Jurkat, Clone E6-1 (cell line): ENCODE results near the gene TMEFF2.

Source experiments
- DNase-seq: peaks from one replicate; pipeline ENCODE4 v3.0.0-alpha.2; 2011; ENCODE audit warnings: low read depth, low spot score
- H3K4me3 ChIP-seq: 2 replicates; pipeline ENCODE4 v1.5.1; 2011; ENCODE audit warnings: mild to moderate bottlenecking, low read length, control low read depth, moderate library complexity

The TMEFF2 gene

GRCh38 chr2:191999101-191999841, 195.5 kb downstream of the TMEFF2 start:
- H3K4me3 ChIP-seq = no peak overlapping the region
- no peak for DNase-seq

GRCh38 chr2:191995285-191995684, 199.4 kb downstream of the TMEFF2 start:
- H3K4me3 ChIP-seq = no peak overlapping the region
- no peak for DNase-seq

GRCh38 chr2:191994749-191995148, 200.0 kb downstream of the TMEFF2 start:
- no peak overlapping the region for H3K4me3 ChIP-seq
- no peak for DNase-seq

- DNase-seq = peak; percentile 3
- no peak overlapping the region for H3K4me3 ChIP-seq
Measured at GRCh38 chr2:191991442-191991841, 203.3 kb downstream of the TMEFF2 start.

- H3K4me3 ChIP-seq = no peak overlapping the region
Measured at GRCh38 chr2:191985740-191986139, 209.0 kb downstream of the TMEFF2 start.

GRCh38 chr2:191983591-191983990, 211.1 kb downstream of the TMEFF2 start:
- H3K4me3 ChIP-seq = no peak overlapping the region
- no peak for DNase-seq

More at GRCh38 chr2:191985740-191986139, 209.0 kb downstream of the TMEFF2 start:
- no peak for DNase-seq

DNA sequence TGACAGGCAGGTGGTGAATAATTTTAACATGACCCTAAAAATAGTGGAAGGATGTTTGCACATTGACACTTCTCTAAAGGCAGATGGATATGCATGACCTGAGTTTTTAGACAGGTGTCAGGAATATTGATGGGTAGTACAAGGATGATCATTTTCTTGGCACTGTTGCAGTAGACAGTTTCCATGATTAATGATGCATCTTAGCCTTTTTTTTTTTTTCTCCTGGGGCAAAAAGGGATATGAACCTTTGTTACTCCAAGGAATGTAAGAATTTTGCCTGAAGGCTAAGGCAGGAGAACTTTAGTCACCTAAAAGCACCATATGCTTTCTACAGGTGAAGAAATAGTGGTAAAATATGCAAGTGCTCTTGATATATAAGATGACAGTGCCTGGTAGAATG, 211.5 kb downstream of the TMEFF2 start:
- no peak for DNase-seq
- H3K4me3 ChIP-seq = no peak overlapping the region

DNA sequence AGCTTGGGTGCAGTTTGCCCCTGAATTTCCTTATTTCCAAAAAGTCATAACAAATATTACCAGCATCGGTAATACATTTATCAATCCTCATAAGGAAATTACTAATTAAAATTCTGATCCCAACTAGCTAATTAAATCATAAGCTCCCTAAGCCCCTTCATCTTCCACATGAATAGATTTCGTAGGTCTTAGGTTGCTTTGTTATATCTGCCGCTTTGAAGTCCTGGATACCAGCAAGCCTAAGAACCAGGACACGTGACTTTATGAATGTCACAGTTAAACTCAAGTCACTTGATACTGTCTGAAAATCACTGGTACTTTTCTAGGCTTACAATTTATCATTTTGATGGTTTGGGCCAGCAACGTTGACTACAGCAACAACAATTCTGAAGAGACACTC, 213.0 kb downstream of the TMEFF2 start:
- no peak overlapping the region for H3K4me3 ChIP-seq
- DNase-seq = peak; percentile 4

- H3K4me3 ChIP-seq = no peak overlapping the region
- DNase-seq = no peak
Measured at GRCh38 chr2:191980483-191980882, 214.2 kb downstream of the TMEFF2 start.

GRCh38 chr2:191979221-191979730, 215.5 kb downstream of the TMEFF2 start:
- H3K4me3 ChIP-seq = no peak overlapping the region

DNA sequence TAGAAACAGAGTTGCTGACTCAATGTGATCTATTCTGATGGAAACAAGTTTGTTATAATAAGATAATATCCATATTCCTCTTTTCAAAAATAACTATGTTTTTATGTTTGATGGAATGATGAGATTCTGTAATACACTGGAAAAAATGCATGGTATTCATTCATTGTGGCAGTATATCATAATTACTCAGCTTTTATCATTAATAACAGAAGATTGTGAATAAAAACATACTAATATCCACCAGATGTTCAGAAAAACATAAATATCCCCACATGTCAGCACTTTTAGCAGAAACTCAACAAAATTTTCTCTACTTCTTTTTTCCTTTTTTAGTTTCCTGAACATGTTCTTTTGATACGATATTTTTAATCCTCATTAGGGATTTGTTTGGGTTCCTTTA, 217.0 kb downstream of the TMEFF2 start:
- H3K4me3 ChIP-seq = no peak overlapping the region
- DNase-seq = no peak

More at GRCh38 chr2:191979221-191979730, 215.5 kb downstream of the TMEFF2 start:
- DNase-seq = no peak

- H3K4me3 ChIP-seq = no peak overlapping the region
- no peak for DNase-seq
Measured at GRCh38 chr2:191976436-191976835, 218.3 kb downstream of the TMEFF2 start.

GRCh38 chr2:191974676-191975075, 220.1 kb downstream of the TMEFF2 start:
- no peak overlapping the region for H3K4me3 ChIP-seq
- no peak for DNase-seq

DNA sequence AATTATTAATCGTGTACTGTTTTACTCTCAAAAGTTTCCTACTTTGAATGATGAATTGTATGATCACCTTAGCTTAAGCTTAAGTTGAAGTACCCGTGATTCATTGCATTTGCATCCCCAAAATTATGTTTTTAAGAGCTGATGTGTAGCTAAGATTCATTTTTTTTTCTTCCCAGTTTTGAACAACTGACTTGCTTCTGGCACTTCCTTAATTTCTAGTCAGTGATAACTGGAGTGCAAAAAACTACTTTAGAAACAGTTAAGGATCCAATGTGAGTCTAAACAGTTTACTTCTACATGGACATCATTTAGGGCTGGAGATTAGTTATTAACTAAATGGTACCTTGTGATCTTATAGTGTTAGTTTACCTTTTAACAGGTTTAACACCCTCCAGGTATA, 223.9 kb downstream of the TMEFF2 start:
- H3K4me3 ChIP-seq = no peak overlapping the region
- DNase-seq = no peak

GRCh38 chr2:191968120-191968519, 226.6 kb downstream of the TMEFF2 start:
- no peak for DNase-seq
- no peak overlapping the region for H3K4me3 ChIP-seq

GRCh38 chr2:191965733-191966132, 229.0 kb downstream of the TMEFF2 start:
- no peak overlapping the region for H3K4me3 ChIP-seq
- no peak for DNase-seq

DNA sequence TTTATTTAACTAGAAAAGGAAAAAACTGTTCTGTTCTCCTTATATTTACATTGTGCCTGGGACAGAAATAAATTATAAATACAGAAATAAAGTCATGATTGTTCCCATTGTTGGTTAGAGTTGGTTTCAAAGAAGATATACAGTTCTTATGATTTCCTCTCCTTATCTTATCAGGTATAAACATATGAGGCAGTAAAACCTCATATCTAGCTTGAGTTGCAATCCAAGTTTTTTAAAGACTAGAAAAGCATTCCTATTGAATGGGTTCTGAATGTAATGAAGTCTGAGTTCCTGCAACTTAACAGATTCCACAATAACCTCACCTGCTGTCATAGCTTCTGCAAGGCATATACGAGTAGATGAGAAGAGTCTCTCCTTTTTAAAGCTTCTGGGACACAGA, 233.2 kb downstream of the TMEFF2 start:
- no peak for DNase-seq
- no peak overlapping the region for H3K4me3 ChIP-seq

GRCh38 chr2:191959209-191959608, 235.5 kb downstream of the TMEFF2 start:
- no peak for DNase-seq
- H3K4me3 ChIP-seq = no peak overlapping the region

DNA sequence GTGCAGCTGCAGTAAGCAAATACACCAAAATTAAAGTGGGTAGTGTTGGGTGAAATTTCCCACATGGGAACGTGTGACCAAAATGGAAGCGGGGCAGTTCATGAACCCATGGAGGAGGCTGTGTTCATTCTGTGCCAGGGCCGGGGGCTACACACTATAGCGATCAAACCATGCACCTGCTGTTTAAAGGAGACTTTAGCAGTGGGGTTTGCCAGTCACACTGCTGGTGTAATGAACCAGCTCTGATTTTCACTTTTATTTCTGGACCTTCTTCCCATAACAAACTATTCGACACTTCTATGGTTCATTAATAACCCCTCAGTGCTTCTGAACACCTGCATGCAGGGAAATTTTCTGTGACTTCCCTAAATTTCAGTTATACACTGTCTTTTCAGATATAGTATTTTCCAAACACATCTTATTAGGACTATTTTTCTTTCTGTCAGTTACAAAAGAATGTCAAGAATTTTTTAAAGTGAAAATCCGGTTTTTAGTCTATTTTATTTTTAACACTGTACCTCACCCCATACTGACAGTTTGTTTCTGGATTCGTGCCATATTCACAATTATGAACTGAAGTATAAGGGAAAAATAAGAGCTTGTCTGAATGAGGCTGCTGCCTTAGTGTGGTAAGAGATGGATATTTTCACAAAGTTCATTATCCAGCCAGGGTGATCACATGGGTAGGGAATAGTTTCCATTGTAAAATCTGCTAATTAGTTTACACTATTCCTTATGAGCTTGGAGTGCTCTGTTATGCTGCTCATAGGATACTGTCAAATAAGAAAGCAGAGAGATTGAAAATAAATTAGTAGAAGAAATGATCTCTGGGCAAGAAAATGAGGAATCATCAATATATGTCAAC, 236.5 kb downstream of the TMEFF2 start:
- no peak overlapping the region for H3K4me3 ChIP-seq
- no peak for DNase-seq

- DNase-seq = no peak
- no peak overlapping the region for H3K4me3 ChIP-seq
Measured at GRCh38 chr2:191954451-191954850, 240.3 kb downstream of the TMEFF2 start.
